BJ (cell line): ENCODE data around the gene LIF. TPM values are rescaled to one million over a fixed set of nuclear protein-coding genes. Genes with fewer than 3 reads are reported as not detected.

Source experiments
- CTCF ChIA-PET: fragments of 350-600 bp; formaldehyde crosslinking; extraction: SDS; loops from one replicate; lab custom pipeline; 2021; ENCODE audit warnings: antibody characterized with exemption, inconsistent platforms; lab: Yijun Ruan, JAX
- POLR2A ChIA-PET: fragments of 300-600 bp; sonication (Branson Sonifier 250); formaldehyde crosslinking; extraction: SDS; loops from one replicate; lab custom pipeline; 2021; ENCODE audit warnings: antibody characterized with exemption; lab: Charles Lee
- DNase-seq: peaks from one replicate; pipeline ENCODE4 v3.0.0-alpha.2; 2011; ENCODE audit warnings: low read depth
- H3K27me3 ChIP-seq: 2 replicates; pipeline ENCODE4 v1.6.0; 2011; ENCODE audit warnings: low read length; ENCODE audit not compliant: control insufficient read depth, insufficient read depth
- H3K36me3 ChIP-seq: 2 replicates; pipeline ENCODE4 v1.5.1; 2011; ENCODE audit warnings: low read length; ENCODE audit not compliant: control insufficient read depth, insufficient read depth
- H3K4me3 ChIP-seq: 2 replicates; pipeline ENCODE4 v1.5.1; 2011; ENCODE audit warnings: low read depth, mild to moderate bottlenecking, control low read depth, low read length
- CTCF ChIP-seq: IDR thresholded peaks from 2 replicates; pipeline ENCODE4 v1.5.1; 2011; ENCODE audit warnings: low read depth, mild to moderate bottlenecking, control low read depth, inconsistent platforms, low read length, moderate library complexity; ENCODE audit not compliant: insufficient read depth
- polyA plus RNA-seq: library from polyadenylated mRNA; depleted of rRNA; stranded (reverse); fragments of >200 nt; gene quantifications from 2 replicates; pipeline ENCODE4 v1.2.3, GENCODE V29; 2011

Gene LIF
- polyA plus RNA-seq, 1 experiment, result 5.8 TPM

DNA sequence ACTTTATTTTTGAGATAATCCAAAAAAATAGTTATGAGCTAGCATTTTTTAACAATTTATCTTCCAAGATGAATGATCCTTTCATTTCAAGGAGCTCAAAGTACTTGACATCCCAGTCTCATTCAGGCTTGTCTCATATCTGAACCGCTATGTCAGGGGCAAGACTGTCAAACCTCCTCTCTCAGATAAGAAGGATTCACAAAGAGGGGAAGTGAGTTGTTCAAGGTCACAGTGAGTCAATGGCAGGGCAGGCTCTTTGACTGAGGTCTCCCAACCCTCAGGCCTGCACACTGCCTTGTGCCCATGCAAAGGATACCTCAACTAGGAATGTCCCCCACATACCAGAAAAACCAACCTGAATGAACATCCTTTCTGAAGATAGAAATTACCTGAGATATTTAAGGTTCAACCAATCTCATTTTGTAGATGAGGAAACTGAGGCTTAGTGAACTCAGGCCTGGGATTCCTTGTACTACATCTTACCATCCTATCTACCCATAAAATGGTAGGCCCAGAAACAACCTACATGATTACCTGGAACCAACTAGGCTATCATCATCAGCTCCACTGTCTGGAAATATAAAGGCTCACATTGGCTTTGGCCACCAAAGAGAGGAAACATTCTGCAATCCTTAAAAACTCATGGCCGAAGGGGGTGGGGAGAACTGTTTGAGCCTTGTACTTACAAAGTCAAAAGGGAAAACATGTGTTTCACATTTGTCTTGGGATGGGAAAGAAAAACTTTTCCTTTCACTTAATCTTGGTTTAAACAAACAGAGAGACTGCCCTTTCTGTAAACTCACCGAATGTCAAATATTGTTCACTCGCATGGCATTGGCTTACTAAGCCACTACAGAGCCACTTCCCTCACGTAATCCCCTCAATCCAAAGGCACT is 51.1 kb downstream of the LIF start:
- no peak for DNase-seq
- ChIA-PET CTCF (interaction anchor here (1.1 to 2.2 kb wide), 5 partner anchors 9 to 89 kb away, joined by 3 to 8 read pairs (median 5); no protein-coding TSS in a partner anchor), POLR2A (interaction anchor here (0.6 to 2.3 kb wide), 2 partner anchors 10 to 36 kb away, joined by 3 to 10 read pairs; no protein-coding TSS in a partner anchor)
- Histone ChIP-seq H3K27me3 (no peaks in the 10 kb centered on the region), H3K4me3 (no peak overlapping the region), H3K36me3 (no peaks in the 10 kb centered on the region)
- TF ChIP-seq CTCF, result no peak

DNA sequence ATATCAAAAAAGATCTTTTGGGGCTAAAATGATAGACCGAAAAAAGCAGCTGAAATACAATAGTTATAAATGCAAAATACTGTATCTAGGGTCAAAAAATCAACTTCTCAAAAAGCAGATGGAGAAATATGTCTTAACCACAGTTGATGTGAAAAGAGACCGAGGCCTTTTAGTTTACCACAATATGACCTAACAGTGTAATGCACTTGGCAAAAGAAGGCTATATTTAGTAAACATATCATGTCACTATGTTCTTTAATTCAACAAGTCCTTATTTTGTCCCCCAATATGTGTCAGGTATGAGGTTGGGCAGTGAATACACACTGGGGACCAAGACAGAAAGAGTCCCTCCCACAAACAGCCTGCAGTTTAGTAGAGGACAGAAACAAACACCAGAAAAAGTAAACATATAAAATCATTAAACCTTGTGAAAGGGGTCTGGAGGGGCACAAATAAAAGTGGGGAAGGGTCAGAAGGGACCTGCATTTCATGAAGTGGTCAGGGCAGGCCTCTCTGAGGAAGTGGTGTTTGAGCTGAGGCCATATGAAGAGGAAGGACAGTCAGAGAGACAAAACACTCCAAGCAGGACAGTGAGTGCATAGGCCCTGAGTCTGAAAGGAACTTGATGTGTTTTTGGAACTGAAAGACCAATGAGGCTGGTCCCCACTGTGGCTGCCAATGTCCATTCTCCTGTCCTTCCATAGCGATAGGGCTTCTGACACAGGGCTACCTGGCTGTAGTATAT is 53.4 kb downstream of the LIF start:
- ChIA-PET CTCF (no interaction called here), POLR2A (no interaction called here)
- Histone ChIP-seq H3K4me3 (no peak overlapping the region), H3K36me3 (no peaks in the 10 kb centered on the region), H3K27me3 (no peaks in the 10 kb centered on the region)
- DNase-seq, result no peak
- no peak for TF ChIP-seq CTCF

GRCh38 chr22:30192427-30192826 is 54.1 kb downstream of the LIF start:
- no peaks in the 10 kb centered on the region for H3K36me3 ChIP-seq
- TF ChIP-seq CTCF, result no peak
- ChIA-PET POLR2A (no interaction called here), CTCF (interaction anchor here (1.2 kb wide), 1 partner anchor 63 kb away, joined by 3 read pairs; no protein-coding TSS in a partner anchor)
- H3K27me3 ChIP-seq, result no peaks in the 10 kb centered on the region
- no peak overlapping the region for H3K4me3 ChIP-seq
- DNase-seq, result no peak

- CTCF ChIA-PET, result interaction anchor here (0.6 to 1.3 kb wide), 6 partner anchors 13 to 566 kb away, joined by 3 to 4 read pairs (median 3); no protein-coding TSS in a partner anchor
- DNase-seq, result no peak
- Histone ChIP-seq H3K27me3 (no peaks in the 10 kb centered on the region), H3K4me3 (no peak overlapping the region), H3K36me3 (no peaks in the 10 kb centered on the region)
- no peak for TF ChIP-seq CTCF
- POLR2A ChIA-PET, result no interaction called here
Observed at GRCh38 chr22:30191040-30191701, 55.4 kb downstream of the LIF start.
